Transverse colon (tissue), 4 donors: ENCODE data around the gene MEST.

Experiments used
- POLR2AphosphoS5 ChIP-seq, 3 donors: sonication (generic); formaldehyde crosslinking; IDR thresholded peaks; one replicate each; pipeline ENCODE4 v1.6.1; 2016; ENCODE audit warnings: antibody characterized with exemption in 3 of 3
- TF ChIP-seq, protein P1 (sequence below), 5 experiments: fragments of 200-600 bp in 3 of 5; fragments of 450-650 bp in 2 of 5; sonication (generic) in 3 of 5; IDR thresholded peaks; 1 replicate in 2 of 5; 2 replicates in 3 of 5; pipeline ENCODE4 v1.5.1; 2016 to 2017; ENCODE audit warnings: antibody characterized with exemption in 5 of 5, inconsistent platforms in 3 of 5, mild to moderate bottlenecking in 2 of 5, moderate library complexity in 1 of 5

DNA sequence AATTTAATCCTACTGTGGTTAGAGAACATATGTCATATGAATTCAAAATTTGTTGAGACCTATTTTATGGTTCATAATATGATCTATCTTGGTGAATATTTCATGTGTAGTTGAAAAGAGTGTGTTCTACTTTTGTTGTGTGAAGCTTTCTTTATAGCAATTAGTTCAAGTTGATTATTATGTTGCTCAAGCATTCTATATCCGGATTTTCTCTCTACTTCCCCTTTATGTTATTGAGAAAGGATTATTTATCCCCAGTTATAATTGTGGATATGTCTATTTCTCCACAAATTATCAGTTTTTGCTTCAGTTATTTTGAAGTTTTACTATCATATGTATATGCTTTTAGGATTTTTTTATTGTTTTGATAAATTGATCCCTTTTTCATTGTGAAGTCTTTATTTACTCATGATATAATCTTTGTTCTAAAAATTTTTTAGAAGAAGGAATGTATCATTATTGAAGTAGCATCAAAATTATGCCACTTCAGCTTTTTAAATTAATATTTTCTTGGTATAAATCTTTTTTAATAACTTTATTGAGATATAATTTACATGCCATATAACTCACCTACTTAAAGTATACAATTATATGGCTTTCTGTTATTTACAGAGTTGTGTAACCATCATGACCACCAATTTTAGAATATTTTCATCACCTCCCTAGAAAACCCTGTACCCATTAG lies 12.0 kb upstream of the MEST start:
- no peak for TF ChIP-seq POLR2AphosphoS5 (IDR thresholded peaks at IDR 0.05)
- TF ChIP-seq, protein P1, sequence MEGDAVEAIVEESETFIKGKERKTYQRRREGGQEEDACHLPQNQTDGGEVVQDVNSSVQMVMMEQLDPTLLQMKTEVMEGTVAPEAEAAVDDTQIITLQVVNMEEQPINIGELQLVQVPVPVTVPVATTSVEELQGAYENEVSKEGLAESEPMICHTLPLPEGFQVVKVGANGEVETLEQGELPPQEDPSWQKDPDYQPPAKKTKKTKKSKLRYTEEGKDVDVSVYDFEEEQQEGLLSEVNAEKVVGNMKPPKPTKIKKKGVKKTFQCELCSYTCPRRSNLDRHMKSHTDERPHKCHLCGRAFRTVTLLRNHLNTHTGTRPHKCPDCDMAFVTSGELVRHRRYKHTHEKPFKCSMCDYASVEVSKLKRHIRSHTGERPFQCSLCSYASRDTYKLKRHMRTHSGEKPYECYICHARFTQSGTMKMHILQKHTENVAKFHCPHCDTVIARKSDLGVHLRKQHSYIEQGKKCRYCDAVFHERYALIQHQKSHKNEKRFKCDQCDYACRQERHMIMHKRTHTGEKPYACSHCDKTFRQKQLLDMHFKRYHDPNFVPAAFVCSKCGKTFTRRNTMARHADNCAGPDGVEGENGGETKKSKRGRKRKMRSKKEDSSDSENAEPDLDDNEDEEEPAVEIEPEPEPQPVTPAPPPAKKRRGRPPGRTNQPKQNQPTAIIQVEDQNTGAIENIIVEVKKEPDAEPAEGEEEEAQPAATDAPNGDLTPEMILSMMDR (IDR thresholded peaks at IDR 0.05): no peak
